ENCODE measurements around the gene ST3GAL5.
A peak's percentile ranks its signal among the peaks of the same experiment; 100 is the strongest.

Gene ST3GAL5

GRCh38 chr2:85794491-85795121, 94.2 kb downstream of the ST3GAL5 start:
- Histone ChIP-seq H3K27me3 (no peaks in the 10 kb centered on the region), H3K4me1 (peaks cover 20% of the 10 kb centered on the region), H3K9me3 (no peaks in the 10 kb centered on the region), H3K4me2 (no peak overlapping the region), H3K4me3 (no peak overlapping the region), H3K36me3 (no peaks in the 10 kb centered on the region), H3K9ac (no peak overlapping the region), H4K20me1 (no peaks in the 10 kb centered on the region), H3K27ac (no peak overlapping the region)
- TF ChIP-seq Cebpa-rat (IDR thresholded peaks at IDR 0.05), result no peak

- H3K36me3 ChIP-seq, result no peaks in the 10 kb centered on the region
- H3K9me3 ChIP-seq, result no peaks in the 10 kb centered on the region
- H3K4me2 ChIP-seq, result no peak overlapping the region
- no peak overlapping the region for H3K9ac ChIP-seq
- H3K27me3 ChIP-seq, result no peaks in the 10 kb centered on the region
- H3K4me1 ChIP-seq, result peaks cover 20% of the 10 kb centered on the region
- no peak overlapping the region for H3K27ac ChIP-seq
- no peak for TF ChIP-seq Cebpa-rat (IDR thresholded peaks at IDR 0.05)
- H3K4me3 ChIP-seq, result no peak overlapping the region
- H4K20me1 ChIP-seq, result no peaks in the 10 kb centered on the region
These were observed 94.8 kb downstream of the ST3GAL5 start for GRCh38 chr2:85794038-85794441.

GRCh38 chr2:85793584-85793983, 95.2 kb downstream of the ST3GAL5 start:
- Histone ChIP-seq H4K20me1 (no peaks in the 10 kb centered on the region), H3K4me1 (peaks cover 20% of the 10 kb centered on the region), H3K4me3 (no peak overlapping the region), H3K27me3 (no peaks in the 10 kb centered on the region), H3K9ac (no peak overlapping the region), H3K9me3 (no peaks in the 10 kb centered on the region), H3K36me3 (no peaks in the 10 kb centered on the region), H3K4me2 (no peak overlapping the region), H3K27ac (no peak overlapping the region)
- no peak for TF ChIP-seq Cebpa-rat (IDR thresholded peaks at IDR 0.05)

GRCh38 chr2:85792783-85793441, 95.9 kb downstream of the ST3GAL5 start:
- no peak overlapping the region for H3K4me2 ChIP-seq

GRCh38 chr2:85791704-85792565, 96.9 kb downstream of the ST3GAL5 start:
- Histone ChIP-seq H3K27ac (no peak overlapping the region), H4K20me1 (no peaks in the 10 kb centered on the region), H3K9me3 (no peaks in the 10 kb centered on the region), H3K27me3 (no peaks in the 10 kb centered on the region), H3K4me2 (peak overlapping the region; percentile 26), H3K4me1 (peaks cover 20% of the 10 kb centered on the region), H3K4me3 (no peak overlapping the region), H3K9ac (no peak overlapping the region), H3K36me3 (no peaks in the 10 kb centered on the region)
- no peak for TF ChIP-seq Cebpa-rat (IDR thresholded peaks at IDR 0.05)

More at GRCh38 chr2:85792783-85793441, 95.9 kb downstream of the ST3GAL5 start:
- Histone ChIP-seq H3K36me3 (no peaks in the 10 kb centered on the region), H3K27ac (no peak overlapping the region), H3K9ac (no peak overlapping the region), H4K20me1 (no peaks in the 10 kb centered on the region), H3K9me3 (no peaks in the 10 kb centered on the region), H3K27me3 (no peaks in the 10 kb centered on the region), H3K4me1 (peaks cover 20% of the 10 kb centered on the region), H3K4me3 (no peak overlapping the region)
- TF ChIP-seq Cebpa-rat (IDR thresholded peaks at IDR 0.05), result no peak

GRCh38 chr2:85790499-85791188, 98.1 kb downstream of the ST3GAL5 start:
- H4K20me1 ChIP-seq, result no peaks in the 10 kb centered on the region
- peaks cover 32% of the 10 kb centered on the region for H3K4me1 ChIP-seq
- H3K36me3 ChIP-seq, result no peaks in the 10 kb centered on the region
- no peak overlapping the region for H3K4me3 ChIP-seq
- H3K27me3 ChIP-seq, result no peaks in the 10 kb centered on the region
- H3K4me2 ChIP-seq, result peak overlapping the region; percentile 22; the same call in 1 of the 2 replicates
- no peak overlapping the region for H3K27ac ChIP-seq
- no peak for TF ChIP-seq Cebpa-rat (IDR thresholded peaks at IDR 0.05)
- no peaks in the 10 kb centered on the region for H3K9me3 ChIP-seq
- H3K9ac ChIP-seq, result no peak overlapping the region

- peaks cover 38% of the 10 kb centered on the region for H3K4me1 ChIP-seq
- no peaks in the 10 kb centered on the region for H3K36me3 ChIP-seq
- H3K27me3 ChIP-seq, result no peaks in the 10 kb centered on the region
- TF ChIP-seq Cebpa-rat (IDR thresholded peaks at IDR 0.05), result no peak
- no peak overlapping the region for H3K9ac ChIP-seq
- H3K27ac ChIP-seq, result no peak overlapping the region
- H3K4me3 ChIP-seq, result no peak overlapping the region
- peak overlapping the region; percentile 22; the same call in 1 of the 2 replicates for H3K4me2 ChIP-seq
- no peaks in the 10 kb centered on the region for H3K9me3 ChIP-seq
- no peaks in the 10 kb centered on the region for H4K20me1 ChIP-seq
These were observed 98.8 kb downstream of the ST3GAL5 start for GRCh38 chr2:85790032-85790431.

GRCh38 chr2:85789271-85789670, 99.5 kb downstream of the ST3GAL5 start:
- Histone ChIP-seq H3K27me3 (no peaks in the 10 kb centered on the region), H3K4me3 (no peak overlapping the region), H4K20me1 (no peaks in the 10 kb centered on the region), H3K36me3 (no peaks in the 10 kb centered on the region), H3K4me2 (no peak overlapping the region), H3K4me1 (peaks cover 44% of the 10 kb centered on the region), H3K27ac (no peak overlapping the region), H3K9me3 (no peaks in the 10 kb centered on the region), H3K9ac (no peak overlapping the region)
- TF ChIP-seq Cebpa-rat (IDR thresholded peaks at IDR 0.05), result no peak

- Histone ChIP-seq H3K4me1 (peaks cover 44% of the 10 kb centered on the region), H3K27me3 (no peaks in the 10 kb centered on the region), H3K9me3 (no peaks in the 10 kb centered on the region), H4K20me1 (no peaks in the 10 kb centered on the region), H3K9ac (no peak overlapping the region), H3K4me2 (no peak overlapping the region), H3K4me3 (no peak overlapping the region), H3K36me3 (no peaks in the 10 kb centered on the region), H3K27ac (no peak overlapping the region)
- TF ChIP-seq Cebpa-rat (IDR thresholded peaks at IDR 0.05), result no peak
These were observed 100.2 kb downstream of the ST3GAL5 start for GRCh38 chr2:85788603-85789002.

Data from BLaER1 (cell line).